ENCODE results near the gene LRPAP1. TPM values are rescaled to one million over a fixed set of nuclear protein-coding genes. Genes with fewer than 3 reads are reported as not detected.

Gene LRPAP1
- total and polyA plus RNA-seq, 2 donors (not counting 1 experiment from before 2014, with no cell fraction given) = 64.6 to 86.8 TPM

- Histone ChIP-seq H3K9me3 (ENCODE audit: control extremely low read depth in 1 of 3, control insufficient read depth in 2 of 3, insufficient read depth in 1 of 3, low read length in 2 of 3) (no peaks in the 10 kb centered on the region), H3K79me2 (ENCODE audit: control insufficient read depth, insufficient read depth, low read length) (no peaks in the 10 kb centered on the region), H3K27ac (ENCODE audit: low read length in 2 of 2) (no peak overlapping the region), H3K9ac (ENCODE audit: low read length) (no peak overlapping the region), H3K27me3 (replicated peaks in 1 of 4; ENCODE audit: control extremely low read depth in 1 of 4, control insufficient read depth in 3 of 4, insufficient read depth in 4 of 4, low read length in 3 of 4) (peaks cover 0 to 13% (median 1%) of the 10 kb centered on the region in 4 experiments), H3K4me1 (ENCODE audit: control insufficient read depth in 2 of 2, insufficient read depth in 2 of 2, low read length in 2 of 2) (peaks cover 27 to 44% of the 10 kb centered on the region in 2 donors), H3K36me3 (replicated peaks in 1 of 2; ENCODE audit: control extremely low read depth in 1 of 2, control insufficient read depth in 1 of 2, extremely low read depth in 1 of 2, insufficient read depth in 2 of 2, low read length in 1 of 2) (no peaks in the 10 kb centered on the region), H4K20me1 (ENCODE audit: control insufficient read depth, insufficient read depth, low read length, poor library complexity, severe bottlenecking) (no peaks in the 10 kb centered on the region), H3K4me2 (replicated peaks; ENCODE audit: low read depth, low read length, poor library complexity, severe bottlenecking) (no peak overlapping the region), H3K4me3 (ENCODE audit: control extremely low read depth in 1 of 5, extremely low read depth in 1 of 5, insufficient read depth in 1 of 5, low read depth in 2 of 5, low read length in 4 of 5) (no peak overlapping the region), H2AFZ (ENCODE audit: insufficient read depth, low read depth, low read length, poor library complexity, severe bottlenecking) (no peak overlapping the region)
- H3K4me1 Mint-ChIP-seq = peaks cover 36% of the 10 kb centered on the region
- WGBS (ENCODE audit: insufficient coverage) = 87% methylated on average over 24 of the region's 25 CpGs
- intact Hi-C loops (cut with micrococcal nuclease) = loop anchor here (1.0 to 10.0 kb wide), 5 partner anchors 92 to 435 kb away; no protein-coding TSS in a partner anchor
- H3K27ac Mint-ChIP-seq = no peak overlapping the region
- H3K4me3 Mint-ChIP-seq = no peak overlapping the region
- H3K27me3 Mint-ChIP-seq = no peaks in the 10 kb centered on the region
- no peaks in the 10 kb centered on the region for H3K9me3 Mint-ChIP-seq (ENCODE audit: insufficient read depth)
- CTCF ChIA-PET = interaction anchor here (0.6 to 3.6 kb wide), 24 partner anchors 9 to 401 kb away, joined by 3 to 57 read pairs (median 4); no protein-coding TSS in a partner anchor
- no peak for ATAC-seq (ENCODE audit: low read depth)
- POLR2A ChIA-PET = no interaction called here
- TF ChIP-seq CTCF (IDR thresholded peaks at IDR 0.05) (no peak), EZH2 (IDR thresholded peaks at IDR 0.05; ENCODE audit: borderline replicate concordance, insufficient read depth, low read depth, low read length, poor library complexity, severe bottlenecking) (no peak)
- DNase-seq = peak; percentile 15
Measured at GRCh38 chr4:3479358-3480101, 52.7 kb downstream of the LRPAP1 start.
